Adrenal gland (tissue), 5 donors: ENCODE data around the gene PBRM1.

Experiments used
- POLR2A ChIP-seq, 2 donors: fragments of 450-650 bp; IDR thresholded peaks; one replicate each; pipeline ENCODE4 v1.6.1; 2017; ENCODE audit warnings: antibody characterized with exemption in 2 of 2, mild to moderate bottlenecking in 2 of 2, moderate library complexity in 1 of 2
- TF ChIP-seq, protein P1 (sequence below), 6 experiments: fragments of 450-650 bp in 4 of 6; fragments of 200-600 bp in 2 of 6; sonication (generic) in 1 of 6; IDR thresholded peaks; 1 replicate in 5 of 6; 2 replicates in 1 of 6; pipeline versions ENCODE4 v1.5.1 to v1.8.0; 2016 to 2021; ENCODE audit warnings: antibody characterized with exemption in 6 of 6, mild to moderate bottlenecking in 2 of 6, moderate library complexity in 1 of 6
- donor health status: DM: no; HTN: no; CAD: no.

DNA sequence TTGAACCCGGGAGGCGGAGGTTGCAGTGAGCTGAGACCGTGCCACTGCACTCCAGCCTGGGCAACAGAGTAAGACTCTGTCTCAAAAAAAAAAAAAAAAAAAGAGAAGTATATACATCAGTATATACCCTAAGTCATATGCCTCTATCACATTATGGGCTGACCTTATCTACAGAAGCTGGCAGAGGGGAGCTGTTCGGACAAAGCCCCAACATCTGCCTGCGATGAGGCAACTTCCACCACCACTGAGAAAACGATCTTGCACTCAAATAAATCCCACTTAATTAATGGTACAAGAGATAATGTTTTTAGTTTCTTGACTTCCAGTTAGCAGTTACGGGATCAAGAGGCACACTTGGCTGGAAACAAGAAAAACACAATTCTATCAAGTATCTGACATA, 17.6 kb upstream of the PBRM1 start:
- TF ChIP-seq POLR2A (IDR thresholded peaks at IDR 0.05): no peak
- TF ChIP-seq, protein P1, sequence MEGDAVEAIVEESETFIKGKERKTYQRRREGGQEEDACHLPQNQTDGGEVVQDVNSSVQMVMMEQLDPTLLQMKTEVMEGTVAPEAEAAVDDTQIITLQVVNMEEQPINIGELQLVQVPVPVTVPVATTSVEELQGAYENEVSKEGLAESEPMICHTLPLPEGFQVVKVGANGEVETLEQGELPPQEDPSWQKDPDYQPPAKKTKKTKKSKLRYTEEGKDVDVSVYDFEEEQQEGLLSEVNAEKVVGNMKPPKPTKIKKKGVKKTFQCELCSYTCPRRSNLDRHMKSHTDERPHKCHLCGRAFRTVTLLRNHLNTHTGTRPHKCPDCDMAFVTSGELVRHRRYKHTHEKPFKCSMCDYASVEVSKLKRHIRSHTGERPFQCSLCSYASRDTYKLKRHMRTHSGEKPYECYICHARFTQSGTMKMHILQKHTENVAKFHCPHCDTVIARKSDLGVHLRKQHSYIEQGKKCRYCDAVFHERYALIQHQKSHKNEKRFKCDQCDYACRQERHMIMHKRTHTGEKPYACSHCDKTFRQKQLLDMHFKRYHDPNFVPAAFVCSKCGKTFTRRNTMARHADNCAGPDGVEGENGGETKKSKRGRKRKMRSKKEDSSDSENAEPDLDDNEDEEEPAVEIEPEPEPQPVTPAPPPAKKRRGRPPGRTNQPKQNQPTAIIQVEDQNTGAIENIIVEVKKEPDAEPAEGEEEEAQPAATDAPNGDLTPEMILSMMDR (IDR thresholded peaks at IDR 0.05): no peak
